Spleen (tissue), 11 donors: ENCODE measurements around the gene COPS9. TPM values are rescaled to one million over a fixed set of nuclear protein-coding genes. Genes with fewer than 3 reads are reported as not detected.

Experiments
- DNase-seq: peaks from one replicate; pipeline ENCODE4 v3.0.0-alpha.2; 2020
- H3K27ac ChIP-seq, 8 donors: fragments of 200-600 bp; sonication (generic) in 7 of 8; 1 replicate in 4 of 8; 2 replicates in 4 of 8; pipeline versions ENCODE4 v1.5.0 to v1.8.0; 2016 to 2021; ENCODE audit warnings: inconsistent platforms in 4 of 8, mild to moderate bottlenecking in 4 of 8, moderate library complexity in 1 of 8
- H3K27me3 ChIP-seq, 7 donors: fragments of 200-600 bp; sonication (generic) in 6 of 7; replicated peaks in 1 of 7; 1 replicate in 4 of 7; 2 replicates in 3 of 7; pipeline versions ENCODE4 v1.5.0 to v1.8.0; 2016 to 2021; ENCODE audit warnings: inconsistent platforms in 3 of 7, mild to moderate bottlenecking in 1 of 7
- H3K36me3 ChIP-seq, 6 donors: fragments of 200-600 bp; sonication (generic) in 5 of 6; 1 replicate in 4 of 6; 2 replicates in 2 of 6; pipeline versions ENCODE4 v1.5.0 to v1.8.0; 2016 to 2021; ENCODE audit warnings: inconsistent platforms in 2 of 6
- H3K4me1 ChIP-seq, 6 donors: fragments of 200-600 bp; sonication (generic) in 5 of 6; 1 replicate in 3 of 6; 2 replicates in 3 of 6; pipeline versions ENCODE4 v1.5.0 to v1.8.0; 2016 to 2021; ENCODE audit warnings: inconsistent platforms in 3 of 6
- H3K4me3 ChIP-seq, 8 donors: fragments of 200-600 bp; sonication (generic) in 7 of 8; 1 replicate in 4 of 8; 2 replicates in 4 of 8; pipeline versions ENCODE4 v1.5.0 to v1.8.0; 2016 to 2021; ENCODE audit warnings: inconsistent platforms in 4 of 8, mild to moderate bottlenecking in 4 of 8, moderate library complexity in 2 of 8
- H3K9me3 ChIP-seq, 8 donors: fragments of 200-600 bp; sonication (generic) in 7 of 8; 1 replicate in 4 of 8; 2 replicates in 4 of 8; pipeline versions ENCODE4 v1.5.0 to v1.8.0; 2016 to 2021; ENCODE audit warnings: inconsistent platforms in 4 of 8
- CTCF ChIP-seq, 11 experiments: fragments of 200-600 bp in 7 of 11; fragments of 450-650 bp in 4 of 11; sonication (generic) in 4 of 11; IDR thresholded peaks in 8 of 11; conservative IDR thresholded peaks in 3 of 11; 1 replicate in 7 of 11; 2 replicates in 4 of 11; pipeline versions ENCODE4 v1.4.0 to v1.8.0; 2016 to 2021; ENCODE audit warnings: antibody characterized with exemption in 11 of 11, inconsistent platforms in 4 of 11, mild to moderate bottlenecking in 1 of 11
- POLR2A ChIP-seq, 3 donors: fragments of 450-650 bp; IDR thresholded peaks; one replicate each; pipeline ENCODE4 v1.5.1; 2017; ENCODE audit warnings: antibody characterized with exemption in 3 of 3, mild to moderate bottlenecking in 1 of 3
- POLR2AphosphoS5 ChIP-seq, 3 donors: sonication (generic); formaldehyde crosslinking; IDR thresholded peaks; one replicate each; pipeline ENCODE4 v1.5.1; 2017; ENCODE audit warnings: antibody characterized with exemption in 3 of 3
- WGBS, 5 donors: extraction: QIAGEN DNeasy Blood & Tissue Kit in 3 of 5; methylation state at CpG; one replicate each; pipeline versions ENCODE4 v1.1.5 to v1.1.7; 2013 to 2018; 5-methylcytosine and 5-hydroxymethylcytosine counted together
- intact Hi-C: fragments of 100-400 bp; cut with DNase I; formaldehyde crosslinking; loops from one replicate; pipeline ENCODE4 v1.15.0; 2023; ENCODE audit warnings: low total_unique reads
- polyA plus RNA-seq, 3 donors: library from polyadenylated mRNA; stranded (reverse); fragments of 200-250 nt; gene quantifications; one replicate each; pipeline ENCODE4 v1.2.1, GENCODE V29; 2013
- total RNA-seq, 7 donors: library from RNA; depleted of rRNA in 3 of 7; stranded (reverse); fragments of >200 nt in 3 of 7; fragmentation: NEBNext Ultra II Directional in 4 of 7; extraction: Animal tissue kit (Norgen Biotek cat#: 25700) in 4 of 7; gene quantifications; one replicate each; pipeline versions ENCODE4 v1.1.0 to v1.2.1, GENCODE V29; 2016 to 2021
- donor health status: healthy with polysubstance abuse.
- donor health status: DM: no; HTN: no; CAD: no; lungs with moderate emphysema.
- donor health status: DM: no; HTN: no; CAD: no.
- donor health status: Bipolar disorder and iron deficiency.
- donor health status: healthy.
- donor health status: DM: no; HTN: no; CAD: no.
- donor health status: DM: yes; HTN: yes; CAD: no.

COPS9 gene
- total and polyA plus RNA-seq, 10 donors, result 74.7 to 441 (median 95.0) TPM

- H3K4me1 ChIP-seq, result peaks cover 0 to 9% (median 2%) of the 10 kb centered on the region in 6 donors
- no peaks in the 10 kb centered on the region for H3K27me3 ChIP-seq
- TF ChIP-seq POLR2AphosphoS5 (IDR thresholded peaks at IDR 0.05) (no peak), POLR2A (IDR thresholded peaks at IDR 0.05) (no peak), CTCF (IDR thresholded peaks at IDR 0.05 in 8 of 11, conservative IDR thresholded peaks at IDR 0.05 in 3 of 11) (no peak)
- 90 to 95% (median 93%) methylated on average over 7 of the region's 7 CpGs for WGBS, 5 donors
- DNase-seq, result peak; percentile 30
- H3K36me3 ChIP-seq, result peaks cover 0 to 88% (median 65%) of the 10 kb centered on the region in 6 donors
- no peaks in the 10 kb centered on the region for H3K9me3 ChIP-seq
- H3K4me3 ChIP-seq, result no peak overlapping the region
- H3K27ac ChIP-seq, result no peak overlapping the region
- intact Hi-C loops, result no loop called here
Observed at GRCh38 chr2:240129311-240129710, 6.8 kb downstream of the COPS9 start.

GRCh38 chr2:240128608-240129145 lies 7.4 kb downstream of the COPS9 start:
- H3K9me3 ChIP-seq, result no peaks in the 10 kb centered on the region
- TF ChIP-seq POLR2AphosphoS5 (IDR thresholded peaks at IDR 0.05) (peak in 1 of 3 donors; percentile 12), CTCF (IDR thresholded peaks at IDR 0.05 in 8 of 11, conservative IDR thresholded peaks at IDR 0.05 in 3 of 11) (no peak), POLR2A (IDR thresholded peaks at IDR 0.05) (no peak)
- WGBS, 5 donors, result 88 to 93% (median 89%) methylated on average over 12 of the region's 12 CpGs
- H3K27me3 ChIP-seq, result no peaks in the 10 kb centered on the region
- peaks cover 0 to 85% (median 64%) of the 10 kb centered on the region in 6 donors for H3K36me3 ChIP-seq
- H3K27ac ChIP-seq, result no peak overlapping the region
- DNase-seq, result peak; percentile 62
- no peak overlapping the region for H3K4me3 ChIP-seq
- peaks cover 0 to 2% (median 0%) of the 10 kb centered on the region in 6 donors for H3K4me1 ChIP-seq
- intact Hi-C loops, result no loop called here

DNA sequence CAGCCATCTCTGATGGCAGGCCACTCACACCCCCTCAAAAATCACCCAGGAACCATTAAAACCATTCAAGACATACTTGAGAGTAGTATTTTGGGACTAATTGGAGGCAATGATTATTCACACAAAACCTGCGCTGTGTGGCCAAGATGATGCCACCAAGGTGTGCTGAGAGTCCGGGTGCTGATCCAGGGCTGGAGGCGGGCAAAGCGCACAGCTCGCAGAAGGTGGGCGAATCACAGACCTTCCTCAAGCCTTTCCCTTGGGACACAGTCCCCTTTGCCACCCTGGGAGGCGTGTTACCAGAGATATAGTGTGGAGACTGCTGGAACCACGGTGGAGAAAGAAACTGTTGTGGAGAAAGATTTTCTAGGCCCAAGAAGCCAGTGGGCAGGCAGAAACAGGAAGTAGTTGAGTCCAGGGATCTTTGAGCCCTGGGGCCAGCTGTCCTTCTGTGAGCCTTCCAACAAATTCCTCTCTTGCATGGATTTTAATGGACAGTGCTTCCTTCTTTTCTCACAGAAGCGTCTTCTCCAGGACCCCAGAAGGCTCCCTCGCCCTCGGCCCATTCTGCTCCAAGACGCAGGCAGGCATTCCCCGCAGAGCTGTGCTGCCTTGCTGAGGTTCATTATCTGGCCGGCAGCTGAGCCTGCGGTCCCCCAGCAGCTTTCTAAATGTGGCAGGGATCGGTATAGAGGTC lies 8.0 kb downstream of the COPS9 start:
- no peak overlapping the region for H3K27ac ChIP-seq
- 94 to 99% (median 95%) methylated on average over 16 of the region's 16 CpGs for WGBS, 5 donors
- H3K27me3 ChIP-seq, result no peaks in the 10 kb centered on the region
- no peak overlapping the region for H3K4me3 ChIP-seq
- peak; percentile 53 for DNase-seq
- TF ChIP-seq CTCF (IDR thresholded peaks at IDR 0.05 in 8 of 11, conservative IDR thresholded peaks at IDR 0.05 in 3 of 11) (no peak), POLR2AphosphoS5 (IDR thresholded peaks at IDR 0.05) (no peak), POLR2A (IDR thresholded peaks at IDR 0.05) (no peak)
- intact Hi-C loops, result no loop called here
- peaks cover 0 to 79% (median 61%) of the 10 kb centered on the region in 6 donors for H3K36me3 ChIP-seq
- H3K4me1 ChIP-seq, result no peaks in the 10 kb centered on the region
- H3K9me3 ChIP-seq, result no peaks in the 10 kb centered on the region

GRCh38 chr2:240127191-240127750 lies 8.8 kb downstream of the COPS9 start:
- peak; percentile 47 for DNase-seq
- H3K27ac ChIP-seq, result no peak overlapping the region
- WGBS, 5 donors, result 83 to 96% (median 93%) methylated on average over 7 of the region's 7 CpGs
- no peaks in the 10 kb centered on the region for H3K27me3 ChIP-seq
- no peaks in the 10 kb centered on the region for H3K4me1 ChIP-seq
- peaks cover 0 to 71% (median 54%) of the 10 kb centered on the region in 6 donors for H3K36me3 ChIP-seq
- H3K4me3 ChIP-seq, result no peak overlapping the region
- TF ChIP-seq POLR2A (IDR thresholded peaks at IDR 0.05), result no peak
- no peak for TF ChIP-seq POLR2AphosphoS5 (IDR thresholded peaks at IDR 0.05)
- no peak for TF ChIP-seq CTCF (IDR thresholded peaks at IDR 0.05 in 8 of 11, conservative IDR thresholded peaks at IDR 0.05 in 3 of 11)
- no peaks in the 10 kb centered on the region for H3K9me3 ChIP-seq
- intact Hi-C loops, result no loop called here
